Subcutaneous adipose tissue (tissue), 4 donors: Measurements from ENCODE around the gene IGFBP2. TPM values are rescaled to one million over a fixed set of nuclear protein-coding genes. Genes with fewer than 3 reads are reported as not detected.

Source experiments
- CTCF ChIP-seq: fragments of 450-650 bp; IDR thresholded peaks from one replicate; pipeline ENCODE4 v1.5.1; 2016; ENCODE audit warnings: low read depth, mild to moderate bottlenecking, control low read depth, antibody characterized with exemption, moderate library complexity
- total RNA-seq, 4 donors: library from RNA; depleted of rRNA; stranded (reverse); fragments of >200 nt; gene quantifications; one replicate each; pipeline ENCODE4 v1.1.0, GENCODE V29; 2016

The IGFBP2 gene
- total RNA-seq, 4 donors from 2014 or later, result 18.9 to 50.5 (median 22.9) TPM

DNA sequence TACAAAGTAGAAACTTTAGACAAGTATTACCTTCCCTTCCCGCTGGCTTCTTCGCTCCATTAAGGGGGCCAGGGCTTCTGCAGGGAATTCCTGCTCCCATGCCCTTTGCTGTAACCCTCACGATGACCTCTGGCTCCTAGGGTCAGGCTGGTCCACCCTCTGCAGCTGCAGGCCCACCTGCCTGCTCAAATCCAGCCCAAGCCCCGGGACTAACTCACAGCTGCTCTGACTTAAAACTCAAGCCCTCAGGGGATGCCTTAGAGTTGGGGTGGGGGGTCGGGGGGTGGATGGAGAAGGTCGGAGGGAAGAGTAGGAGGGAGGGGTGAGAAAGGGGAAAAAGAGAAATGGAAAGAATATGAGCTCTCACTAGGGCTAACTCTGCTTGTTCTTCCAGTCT is 57.2 kb downstream of the IGFBP2 start:
- no peak for TF ChIP-seq CTCF

DNA sequence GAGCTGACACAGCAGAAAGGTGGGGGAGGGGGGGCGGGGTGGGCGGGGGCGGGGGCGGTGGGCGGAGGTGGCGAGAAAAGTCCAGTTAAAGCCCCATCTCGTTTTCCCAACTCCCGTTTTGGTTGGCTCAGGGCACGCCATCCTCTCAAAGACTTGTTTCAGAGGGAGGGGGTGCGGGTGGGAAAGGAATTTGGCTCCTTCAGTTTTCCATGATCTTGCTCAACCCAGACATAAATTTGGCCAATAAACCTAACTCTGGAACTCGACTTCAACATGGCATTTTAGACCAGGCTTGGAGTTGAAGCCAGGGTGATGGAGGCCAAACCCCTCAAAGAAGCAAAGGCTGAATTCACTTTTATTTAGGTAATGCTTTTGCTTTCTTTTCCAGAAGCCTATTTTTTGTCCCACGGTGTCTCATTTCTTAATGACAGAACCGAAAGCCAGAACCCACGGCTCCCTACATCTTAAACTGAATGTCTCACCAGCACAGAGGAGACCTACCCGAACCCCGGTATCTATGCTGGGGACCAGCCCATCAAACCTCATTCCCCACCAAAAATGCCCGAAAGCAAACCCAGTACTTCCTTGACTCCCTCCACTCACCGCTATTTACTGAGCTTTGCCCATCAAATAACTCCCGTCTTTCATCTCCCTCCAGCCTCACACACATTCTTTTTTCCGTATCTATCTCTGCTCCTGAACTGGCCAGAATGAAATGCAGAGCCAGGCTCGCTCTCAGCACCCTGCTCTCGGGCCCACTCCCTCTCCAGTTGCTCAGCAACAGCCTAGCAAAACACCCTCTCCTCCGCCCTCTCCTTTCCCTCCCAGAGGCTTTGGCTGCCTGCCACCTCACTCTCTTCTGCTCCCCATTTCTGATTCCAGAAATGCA is 57.9 kb downstream of the IGFBP2 start:
- TF ChIP-seq CTCF, result no peak

DNA sequence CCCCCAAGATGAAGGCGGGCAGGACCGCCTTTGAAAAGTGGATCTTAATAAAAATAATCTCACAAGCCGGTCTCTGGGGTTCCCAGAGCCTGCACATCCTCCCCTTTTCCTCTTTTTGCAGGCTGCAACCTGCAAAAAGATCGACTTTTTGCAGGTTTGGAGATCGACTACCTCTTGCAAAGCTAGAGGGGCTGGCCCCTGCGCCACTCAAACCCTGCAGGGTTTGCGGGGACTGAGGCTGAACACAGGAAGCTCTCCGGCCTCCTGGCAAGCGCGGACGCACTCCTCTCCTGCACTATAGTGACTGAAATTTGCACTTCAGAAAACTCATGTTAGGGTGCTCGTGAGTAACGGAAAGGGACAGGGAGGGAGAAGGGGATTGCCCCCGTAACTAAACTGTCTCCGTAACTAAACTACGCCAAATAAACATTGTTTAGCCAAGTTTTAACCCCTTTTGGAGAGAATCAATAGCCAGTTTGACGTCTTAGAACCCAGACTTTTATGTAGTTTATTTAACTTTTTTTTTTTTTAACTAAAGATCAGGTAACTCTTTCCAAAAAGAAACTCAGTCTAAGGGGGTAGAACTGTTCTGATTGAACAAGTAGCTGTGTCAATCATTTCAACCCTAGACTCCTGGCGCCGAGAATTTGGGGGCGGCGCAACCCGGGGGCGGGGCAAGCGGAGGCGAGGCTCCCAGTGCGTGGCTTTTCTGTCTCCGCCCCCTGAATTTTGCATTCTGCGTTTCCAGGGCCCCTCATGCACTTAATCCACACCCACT is 59.6 kb downstream of the IGFBP2 start:
- TF ChIP-seq CTCF, result no peak

- no peak for TF ChIP-seq CTCF
Observed at GRCh38 chr2:216693414-216694080, 60.3 kb downstream of the IGFBP2 start.

GRCh38 chr2:216694082-216694825 is 61.0 kb downstream of the IGFBP2 start:
- TF ChIP-seq CTCF, result no peak

GRCh38 chr2:216694826-216695217 is 61.6 kb downstream of the IGFBP2 start:
- TF ChIP-seq CTCF, result no peak
